Fibroblast of pulmonary artery (primary cell): ENCODE measurements around the gene GALNTL6.

Experiments
- DNase-seq: peaks from one replicate; pipeline ENCODE4 v3.0.0-alpha.2; 2010; ENCODE audit warnings: low read depth
- H3K4me3 ChIP-seq: replicated peaks from 2 replicates; pipeline ENCODE4 v1.5.1; 2011; ENCODE audit warnings: low read depth, mild to moderate bottlenecking, control low read depth, low read length, moderate library complexity
- TF ChIP-seq, protein P1 (sequence below): IDR thresholded peaks from 2 replicates; pipeline ENCODE4 v1.5.1; 2011; ENCODE audit warnings: mild to moderate bottlenecking, control low read depth, low read length, inconsistent platforms; ENCODE audit errors: missing control alignments

The GALNTL6 gene

DNA sequence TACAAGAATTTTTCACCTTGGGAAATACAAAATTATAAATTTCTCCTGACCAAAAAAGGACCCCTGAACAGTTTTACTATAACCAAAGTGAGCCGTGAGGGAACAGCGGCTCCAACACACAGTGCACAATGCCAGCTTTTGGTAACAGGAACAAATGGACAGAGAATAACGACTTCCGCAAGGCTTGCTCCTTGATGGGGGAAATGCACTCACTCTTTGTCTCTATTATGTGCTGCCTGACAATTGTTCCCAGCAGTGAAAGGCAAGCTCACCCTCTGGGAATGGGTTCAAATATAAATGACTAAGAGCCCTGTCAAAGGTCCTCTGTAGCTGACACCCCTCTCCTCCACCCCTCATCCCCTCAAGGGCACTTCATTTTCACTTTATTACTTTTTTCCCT lies 1029.6 kb downstream of the GALNTL6 start:
- no peak overlapping the region for H3K4me3 ChIP-seq
- no peak for DNase-seq
- TF ChIP-seq, protein P1, sequence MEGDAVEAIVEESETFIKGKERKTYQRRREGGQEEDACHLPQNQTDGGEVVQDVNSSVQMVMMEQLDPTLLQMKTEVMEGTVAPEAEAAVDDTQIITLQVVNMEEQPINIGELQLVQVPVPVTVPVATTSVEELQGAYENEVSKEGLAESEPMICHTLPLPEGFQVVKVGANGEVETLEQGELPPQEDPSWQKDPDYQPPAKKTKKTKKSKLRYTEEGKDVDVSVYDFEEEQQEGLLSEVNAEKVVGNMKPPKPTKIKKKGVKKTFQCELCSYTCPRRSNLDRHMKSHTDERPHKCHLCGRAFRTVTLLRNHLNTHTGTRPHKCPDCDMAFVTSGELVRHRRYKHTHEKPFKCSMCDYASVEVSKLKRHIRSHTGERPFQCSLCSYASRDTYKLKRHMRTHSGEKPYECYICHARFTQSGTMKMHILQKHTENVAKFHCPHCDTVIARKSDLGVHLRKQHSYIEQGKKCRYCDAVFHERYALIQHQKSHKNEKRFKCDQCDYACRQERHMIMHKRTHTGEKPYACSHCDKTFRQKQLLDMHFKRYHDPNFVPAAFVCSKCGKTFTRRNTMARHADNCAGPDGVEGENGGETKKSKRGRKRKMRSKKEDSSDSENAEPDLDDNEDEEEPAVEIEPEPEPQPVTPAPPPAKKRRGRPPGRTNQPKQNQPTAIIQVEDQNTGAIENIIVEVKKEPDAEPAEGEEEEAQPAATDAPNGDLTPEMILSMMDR = no peak

DNA sequence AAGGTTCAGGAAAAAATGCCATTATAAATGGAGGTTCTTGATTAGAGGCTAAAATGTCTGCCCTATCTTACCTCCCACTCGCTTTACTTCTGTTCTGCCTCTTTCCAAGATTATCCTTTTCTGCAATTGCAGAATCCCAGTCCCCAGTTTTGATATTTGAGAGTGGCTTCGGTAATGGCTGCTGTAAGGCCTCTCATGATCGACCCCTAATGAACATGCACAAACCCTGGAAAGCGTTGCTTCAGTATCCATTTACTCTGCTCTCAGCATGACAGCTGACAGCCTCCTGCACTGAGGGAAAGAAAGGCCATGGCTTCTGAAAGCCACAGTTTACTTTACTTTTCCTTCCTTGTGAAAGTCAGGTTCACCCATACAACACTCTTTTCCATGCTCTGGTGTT lies 1030.0 kb downstream of the GALNTL6 start:
- no peak for DNase-seq
- H3K4me3 ChIP-seq = no peak overlapping the region
- TF ChIP-seq, protein P1 = no peak

DNA sequence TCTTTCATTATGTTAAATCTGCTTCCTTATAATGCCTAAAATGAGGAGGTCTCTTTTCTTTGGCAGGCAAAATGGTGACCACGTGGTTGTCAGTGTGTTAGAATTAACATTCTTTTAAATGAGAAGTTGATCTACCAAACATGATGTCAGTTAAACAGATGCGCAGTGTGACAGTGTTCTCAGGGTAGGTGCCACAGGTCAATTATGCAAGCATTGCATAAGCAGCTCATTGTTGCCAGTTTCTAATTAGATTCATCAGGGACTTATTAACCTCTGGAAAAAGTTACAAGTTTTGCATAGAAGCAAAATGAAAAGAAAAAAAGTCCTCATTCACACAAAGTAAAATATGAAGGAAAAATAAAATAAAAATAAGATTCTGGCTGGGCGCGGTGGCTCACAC lies 1031.4 kb downstream of the GALNTL6 start:
- no peak for DNase-seq
- TF ChIP-seq, protein P1 = no peak
- H3K4me3 ChIP-seq = no peak overlapping the region

DNA sequence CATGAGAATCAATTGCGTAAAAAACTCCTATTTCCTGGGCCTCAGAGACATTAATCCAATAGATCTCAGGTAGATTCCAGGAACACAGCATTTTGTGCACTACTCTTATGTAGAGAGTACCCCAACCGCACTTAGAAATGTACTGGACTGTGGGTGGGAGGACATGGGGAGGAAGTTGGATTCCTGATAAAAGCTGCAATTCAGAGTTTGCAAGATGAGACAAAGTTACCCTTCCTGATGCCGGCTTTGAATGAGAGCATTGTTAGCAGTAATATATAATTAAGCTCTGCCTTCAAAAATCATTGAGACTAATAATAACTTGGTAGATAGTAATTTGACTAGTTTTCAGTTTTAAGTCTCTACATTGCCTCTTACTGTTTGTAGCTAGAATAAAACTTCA lies 1032.1 kb downstream of the GALNTL6 start:
- TF ChIP-seq, protein P1 = no peak
- H3K4me3 ChIP-seq = no peak overlapping the region
- DNase-seq = no peak

DNA sequence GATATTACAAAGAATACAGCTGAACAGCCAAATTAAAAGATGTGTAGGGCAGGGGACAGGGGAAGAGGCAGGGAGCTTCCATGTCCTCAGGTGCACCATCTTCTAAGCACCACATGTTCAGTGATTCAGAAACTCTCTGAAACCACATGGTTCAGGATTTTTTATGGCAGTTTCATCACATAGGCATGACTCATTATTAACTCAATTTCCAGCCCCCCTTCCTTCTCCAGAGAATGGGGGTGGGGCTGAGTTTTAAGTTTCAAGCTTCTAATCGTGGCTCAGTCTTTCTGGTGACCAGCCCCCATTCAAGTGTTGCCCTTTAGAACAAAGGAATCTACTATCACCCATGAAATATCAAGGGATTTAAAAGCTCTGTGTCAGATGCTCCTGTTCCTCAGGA lies 1037.6 kb downstream of the GALNTL6 start:
- peak; percentile 79 for DNase-seq
- TF ChIP-seq, protein P1 = no peak

DNA sequence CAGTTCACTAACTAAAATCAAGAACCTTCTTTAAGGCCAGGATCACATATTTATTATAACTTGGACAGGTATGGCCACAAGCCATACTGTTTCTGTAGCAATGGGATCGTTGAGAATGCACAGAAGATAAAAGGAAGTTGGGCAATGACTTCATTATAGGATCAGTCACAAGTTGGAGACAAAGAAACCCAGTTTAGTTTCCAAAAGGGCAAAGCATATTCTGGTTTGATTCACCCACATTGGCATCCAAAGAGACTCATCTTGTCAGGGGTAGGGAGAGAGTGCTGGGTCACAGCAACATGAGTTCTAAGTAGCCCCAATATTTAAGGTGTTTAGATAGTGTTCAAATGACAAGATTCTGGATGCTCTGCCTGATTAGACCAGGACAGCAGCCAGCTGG lies 1038.3 kb downstream of the GALNTL6 start:
- DNase-seq = no peak
- TF ChIP-seq, protein P1 = no peak
- H3K4me3 ChIP-seq = no peak overlapping the region

More for the DNA sequence above, 1037.6 kb downstream of the GALNTL6 start:
- no peak overlapping the region for H3K4me3 ChIP-seq

DNA sequence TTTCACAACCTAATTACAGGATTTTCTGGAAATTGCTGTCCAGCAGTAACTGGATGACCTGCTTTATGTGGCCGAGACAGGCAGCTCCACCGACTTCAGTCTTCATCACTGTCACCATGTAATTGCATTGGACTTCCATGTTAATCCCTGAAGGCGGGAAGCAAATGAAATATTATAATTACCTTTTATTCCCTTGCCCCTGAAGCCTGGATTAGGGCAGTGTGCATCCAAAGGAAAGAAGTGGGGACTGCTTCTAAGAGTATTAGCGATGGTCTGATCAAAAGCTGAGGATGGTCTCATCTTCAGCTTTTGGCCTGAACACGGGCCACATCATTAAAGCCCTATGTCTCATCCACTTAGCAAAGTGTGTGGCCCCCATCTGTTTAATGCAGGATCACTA lies 1043.8 kb downstream of the GALNTL6 start:
- TF ChIP-seq, protein P1 = no peak
- no peak overlapping the region for H3K4me3 ChIP-seq
- DNase-seq = no peak
